Esophagus muscularis mucosa (tissue), 4 donors: ENCODE measurements around the gene CASTOR2.

Source experiments
- EP300 ChIP-seq: sonication (generic); formaldehyde crosslinking; IDR thresholded peaks from one replicate; pipeline ENCODE4 v1.6.1; 2017; ENCODE audit warnings: antibody characterized with exemption
- POLR2A ChIP-seq: fragments of 450-650 bp; IDR thresholded peaks from one replicate; pipeline ENCODE4 v1.6.1; 2017; ENCODE audit warnings: antibody characterized with exemption, moderate library complexity, mild to moderate bottlenecking, low read depth
- POLR2AphosphoS5 ChIP-seq, 2 donors: sonication (generic); formaldehyde crosslinking; IDR thresholded peaks; one replicate each; pipeline ENCODE4 v1.6.1; 2017; ENCODE audit warnings: antibody characterized with exemption in 2 of 2
- TF ChIP-seq, protein P1 (sequence below), 3 experiments: fragments of 200-600 bp in 2 of 3; fragments of 450-650 bp in 1 of 3; sonication (generic) in 2 of 3; IDR thresholded peaks; one replicate each; pipeline ENCODE4 v1.5.1; 2017 to 2019; ENCODE audit warnings: antibody characterized with exemption in 3 of 3, mild to moderate bottlenecking in 2 of 3, moderate library complexity in 1 of 3

DNA sequence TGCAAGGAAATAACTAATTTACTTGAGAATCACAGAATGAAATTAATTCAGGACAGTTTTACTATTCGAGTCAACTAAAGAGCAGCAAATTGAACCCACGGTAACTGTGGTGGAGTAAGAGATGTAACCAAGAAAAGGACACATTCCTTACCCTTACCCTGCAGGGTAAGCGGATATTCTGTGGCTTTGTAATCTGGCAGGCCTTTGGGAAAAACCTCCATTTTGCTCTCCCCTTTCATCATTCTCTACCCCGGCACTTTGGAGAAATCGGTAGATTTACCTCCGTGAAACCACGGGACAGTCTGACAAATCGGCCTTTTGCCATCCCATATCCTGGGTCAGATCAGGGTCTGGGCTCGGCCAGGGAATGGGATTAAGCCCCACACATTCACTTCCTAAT, 90.7 kb downstream of the CASTOR2 start:
- TF ChIP-seq, protein P1, sequence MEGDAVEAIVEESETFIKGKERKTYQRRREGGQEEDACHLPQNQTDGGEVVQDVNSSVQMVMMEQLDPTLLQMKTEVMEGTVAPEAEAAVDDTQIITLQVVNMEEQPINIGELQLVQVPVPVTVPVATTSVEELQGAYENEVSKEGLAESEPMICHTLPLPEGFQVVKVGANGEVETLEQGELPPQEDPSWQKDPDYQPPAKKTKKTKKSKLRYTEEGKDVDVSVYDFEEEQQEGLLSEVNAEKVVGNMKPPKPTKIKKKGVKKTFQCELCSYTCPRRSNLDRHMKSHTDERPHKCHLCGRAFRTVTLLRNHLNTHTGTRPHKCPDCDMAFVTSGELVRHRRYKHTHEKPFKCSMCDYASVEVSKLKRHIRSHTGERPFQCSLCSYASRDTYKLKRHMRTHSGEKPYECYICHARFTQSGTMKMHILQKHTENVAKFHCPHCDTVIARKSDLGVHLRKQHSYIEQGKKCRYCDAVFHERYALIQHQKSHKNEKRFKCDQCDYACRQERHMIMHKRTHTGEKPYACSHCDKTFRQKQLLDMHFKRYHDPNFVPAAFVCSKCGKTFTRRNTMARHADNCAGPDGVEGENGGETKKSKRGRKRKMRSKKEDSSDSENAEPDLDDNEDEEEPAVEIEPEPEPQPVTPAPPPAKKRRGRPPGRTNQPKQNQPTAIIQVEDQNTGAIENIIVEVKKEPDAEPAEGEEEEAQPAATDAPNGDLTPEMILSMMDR (IDR thresholded peaks at IDR 0.05) = no peak
- TF ChIP-seq POLR2AphosphoS5 (IDR thresholded peaks at IDR 0.05) = no peak
- TF ChIP-seq POLR2A = no peak
- TF ChIP-seq EP300 = no peak
